Measurements from ENCODE around the gene TUBA3D. TPM values are rescaled to one million over a fixed set of nuclear protein-coding genes. Genes with fewer than 3 reads are reported as not detected.
"Not testable (repeated sequence)": the region's sequence is repeated elsewhere in the genome, so short reads cannot be mapped to it uniquely, and the experiment has no call there.

Gene TUBA3D
- total and polyA plus RNA-seq, 2 experiments from 2014 or later = not detected

- H3K27ac ChIP-seq; H3K4me1 ChIP-seq (ENCODE audit: insufficient read depth); H3K36me3 ChIP-seq (ENCODE audit: low read depth); H3K4me2 ChIP-seq (ENCODE audit: unreplicated experiment); H2AFZ ChIP-seq; H3K9me2 ChIP-seq (ENCODE audit: insufficient read depth); H3K9me3 ChIP-seq (ENCODE audit: low read depth); H3F3A ChIP-seq (ENCODE audit: insufficient read depth); in situ Hi-C loops (cut with MboI); H4K20me1 ChIP-seq (ENCODE audit: insufficient read depth); H3K9ac ChIP-seq; H3K4me3 ChIP-seq; DNase-seq; H3K27me3 ChIP-seq (replicated peaks; ENCODE audit: insufficient read depth): not testable (repeated sequence)
- 69 to 72% methylated on average over 7 of the region's 7 CpGs for WGBS, 2 experiments (ENCODE audit: low coverage in 1 of 2, low lambda C conversion rate in 2 of 2, missing lambda C conversion rate in 2 of 2)
- H3K79me2 ChIP-seq (ENCODE audit: insufficient read depth) = peaks cover 11% of the 10 kb centered on the region
Observed at GRCh38 chr2:131504082-131504750, 28.3 kb downstream of the TUBA3D start.

DNA sequence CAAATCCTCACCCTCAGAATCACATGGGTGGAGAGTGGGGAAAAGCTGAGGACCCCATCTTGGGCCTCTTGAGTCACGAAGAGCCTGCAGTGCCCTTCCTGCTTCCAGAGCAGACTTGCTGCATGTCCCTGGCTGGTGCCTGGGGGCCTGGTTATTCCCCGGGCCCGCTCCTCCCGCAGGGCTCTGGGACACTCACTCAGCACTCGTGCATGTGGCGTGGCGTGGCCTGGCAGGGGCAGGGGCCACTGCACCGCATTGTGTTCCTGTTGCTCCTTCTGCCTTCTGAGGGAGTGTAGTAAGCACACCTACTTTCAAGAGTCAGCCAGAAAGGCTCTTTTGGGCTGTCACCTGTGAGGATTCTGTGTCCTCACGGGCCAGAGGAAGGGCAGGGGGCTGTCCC lies 33.7 kb downstream of the TUBA3D start:
- H3K4me1 ChIP-seq (ENCODE audit: insufficient read depth) = no peaks in the 10 kb centered on the region
- no peak for DNase-seq
- no peaks in the 10 kb centered on the region for H3K9me2 ChIP-seq (ENCODE audit: insufficient read depth)
- no peaks in the 10 kb centered on the region for H4K20me1 ChIP-seq (ENCODE audit: insufficient read depth)
- H3K36me3 ChIP-seq (ENCODE audit: low read depth) = no peaks in the 10 kb centered on the region; the same call in 1 of the 2 replicates
- no peak overlapping the region for H3K9ac ChIP-seq
- WGBS, 2 experiments (ENCODE audit: low coverage in 1 of 2, low lambda C conversion rate in 2 of 2, missing lambda C conversion rate in 2 of 2) = 89 to 93% methylated on average over 9 of the region's 9 CpGs
- H2AFZ ChIP-seq = no peak overlapping the region
- H3F3A ChIP-seq (ENCODE audit: insufficient read depth) = no peaks in the 10 kb centered on the region
- H3K79me2 ChIP-seq (ENCODE audit: insufficient read depth) = no peaks in the 10 kb centered on the region
- H3K9me3 ChIP-seq (ENCODE audit: low read depth) = no peaks in the 10 kb centered on the region
- no peak overlapping the region for H3K27ac ChIP-seq
- TF ChIP-seq EZH2 (IDR thresholded peaks at IDR 0.05; ENCODE audit: insufficient read depth, poor library complexity, severe bottlenecking) = no peak
- no peak for TF ChIP-seq EZH2phosphoT487 (IDR thresholded peaks at IDR 0.05; ENCODE audit: insufficient read depth, low read depth)
- no peak overlapping the region for H3K4me3 ChIP-seq
- no peak overlapping the region for H3K4me2 ChIP-seq (ENCODE audit: unreplicated experiment)
- H3K27me3 ChIP-seq (replicated peaks; ENCODE audit: insufficient read depth) = no peaks in the 10 kb centered on the region
- in situ Hi-C loops (cut with MboI) = no loop called here

DNA sequence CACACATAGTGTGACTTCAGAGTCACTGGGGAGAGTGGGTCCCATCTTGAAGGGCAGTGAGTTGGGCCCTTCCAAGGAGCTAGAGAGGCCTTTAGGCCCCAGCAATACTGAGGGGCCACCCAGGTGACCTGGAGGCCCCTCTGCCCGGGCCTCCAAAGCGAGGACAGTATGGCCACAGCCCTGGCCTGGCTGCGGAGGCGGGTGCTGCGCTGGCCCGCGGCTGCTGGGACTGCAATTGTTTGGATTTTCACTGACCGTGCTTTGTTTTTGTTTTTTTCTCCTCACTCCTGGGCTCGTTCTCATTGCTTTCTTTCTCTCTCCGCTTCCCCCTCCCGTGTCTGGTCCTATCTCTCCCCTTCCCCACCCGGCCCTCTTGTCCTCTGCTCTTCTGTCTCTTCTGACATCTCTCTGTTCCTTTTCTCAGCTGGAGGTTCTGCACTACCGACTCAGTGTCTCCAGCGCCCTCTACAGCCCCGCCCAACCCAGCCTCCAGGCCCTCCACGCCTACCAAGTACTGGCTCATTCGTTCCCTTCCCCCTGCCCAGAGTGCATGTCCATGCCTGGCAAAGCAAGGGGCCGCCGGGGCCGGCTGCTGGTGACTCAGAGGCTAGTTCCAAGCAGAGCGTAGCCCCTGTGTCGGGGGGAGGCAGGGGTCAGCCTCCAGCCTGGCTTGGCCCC lies 35.5 kb downstream of the TUBA3D start:
- H4K20me1 ChIP-seq (ENCODE audit: insufficient read depth); H3F3A ChIP-seq (ENCODE audit: insufficient read depth); H3K27me3 ChIP-seq (replicated peaks; ENCODE audit: insufficient read depth); H3K4me3 ChIP-seq; in situ Hi-C loops (cut with MboI); H3K9me2 ChIP-seq (ENCODE audit: insufficient read depth); H3K27ac ChIP-seq; H3K79me2 ChIP-seq (ENCODE audit: insufficient read depth); DNase-seq; H3K4me2 ChIP-seq (ENCODE audit: unreplicated experiment); H3K4me1 ChIP-seq (ENCODE audit: insufficient read depth); H3K9me3 ChIP-seq (ENCODE audit: low read depth); H2AFZ ChIP-seq; H3K9ac ChIP-seq; H3K36me3 ChIP-seq (ENCODE audit: low read depth): not testable (repeated sequence)
- 88 to 90% methylated on average over 14 to 20 of the region's 22 CpGs for WGBS, 2 experiments (ENCODE audit: low coverage in 1 of 2, low lambda C conversion rate in 2 of 2, missing lambda C conversion rate in 2 of 2)

- H3K79me2 ChIP-seq (ENCODE audit: insufficient read depth); H4K20me1 ChIP-seq (ENCODE audit: insufficient read depth); H3K27ac ChIP-seq; H3K9me3 ChIP-seq (ENCODE audit: low read depth); in situ Hi-C loops (cut with MboI); H3K4me1 ChIP-seq (ENCODE audit: insufficient read depth); H3K4me2 ChIP-seq (ENCODE audit: unreplicated experiment); H2AFZ ChIP-seq; DNase-seq; H3F3A ChIP-seq (ENCODE audit: insufficient read depth); H3K9me2 ChIP-seq (ENCODE audit: insufficient read depth); H3K4me3 ChIP-seq; H3K36me3 ChIP-seq (ENCODE audit: low read depth); H3K9ac ChIP-seq; H3K27me3 ChIP-seq (replicated peaks; ENCODE audit: insufficient read depth): not testable (repeated sequence)
- 75 to 79% methylated on average over 14 to 15 of the region's 17 CpGs for WGBS, 2 experiments (ENCODE audit: low coverage in 1 of 2, low lambda C conversion rate in 2 of 2, missing lambda C conversion rate in 2 of 2)
Observed at GRCh38 chr2:131511969-131512870, 36.3 kb downstream of the TUBA3D start.

DNA sequence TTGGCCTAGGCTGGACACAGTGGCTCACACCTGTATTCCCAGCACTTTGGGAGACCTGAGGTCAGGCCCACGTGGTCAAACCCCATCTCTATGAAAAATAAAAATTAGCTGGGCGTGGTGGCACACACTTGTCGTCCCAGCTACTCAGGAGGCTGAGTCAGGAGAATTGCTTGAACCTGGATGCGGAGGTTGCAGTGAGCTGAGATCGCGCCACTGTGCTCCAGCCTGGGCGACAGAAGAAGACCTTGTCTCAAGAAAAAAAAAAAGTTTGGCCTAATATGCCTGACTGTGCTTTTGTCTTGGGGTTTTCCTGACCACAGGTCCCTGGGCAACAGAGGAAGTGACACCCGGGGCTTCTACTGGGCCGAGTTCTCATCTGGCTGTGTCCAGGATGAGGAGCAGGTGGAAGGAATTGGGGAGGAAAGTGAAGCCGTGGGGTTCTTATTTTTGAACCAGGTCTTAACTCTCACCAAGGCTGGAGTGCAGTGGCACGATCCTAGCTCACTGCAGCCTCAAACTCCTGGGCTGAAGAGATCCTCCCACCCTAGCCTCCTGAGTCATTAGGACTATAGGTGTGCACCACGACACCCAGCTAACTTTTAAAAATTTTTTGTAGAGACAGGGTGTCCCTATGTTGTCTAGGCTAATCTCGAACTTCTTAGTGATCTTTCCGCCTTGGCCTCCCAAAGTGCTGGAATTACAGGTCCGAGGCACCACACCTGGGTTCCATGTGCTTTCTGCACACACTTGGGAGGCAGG lies 38.7 kb downstream of the TUBA3D start:
- H3K27me3 ChIP-seq (replicated peaks; ENCODE audit: insufficient read depth); H3K4me1 ChIP-seq (ENCODE audit: insufficient read depth); DNase-seq; H4K20me1 ChIP-seq (ENCODE audit: insufficient read depth); in situ Hi-C loops (cut with MboI); H2AFZ ChIP-seq; H3K27ac ChIP-seq; H3K79me2 ChIP-seq (ENCODE audit: insufficient read depth); H3K4me2 ChIP-seq (ENCODE audit: unreplicated experiment); H3K9me2 ChIP-seq (ENCODE audit: insufficient read depth); H3K9ac ChIP-seq; H3K4me3 ChIP-seq; H3K36me3 ChIP-seq (ENCODE audit: low read depth); H3K9me3 ChIP-seq (ENCODE audit: low read depth); H3F3A ChIP-seq (ENCODE audit: insufficient read depth): not testable (repeated sequence)
- 77% methylated on average over 15 of the region's 15 CpGs for WGBS, 2 experiments (ENCODE audit: low coverage in 1 of 2, low lambda C conversion rate in 2 of 2, missing lambda C conversion rate in 2 of 2)

DNA sequence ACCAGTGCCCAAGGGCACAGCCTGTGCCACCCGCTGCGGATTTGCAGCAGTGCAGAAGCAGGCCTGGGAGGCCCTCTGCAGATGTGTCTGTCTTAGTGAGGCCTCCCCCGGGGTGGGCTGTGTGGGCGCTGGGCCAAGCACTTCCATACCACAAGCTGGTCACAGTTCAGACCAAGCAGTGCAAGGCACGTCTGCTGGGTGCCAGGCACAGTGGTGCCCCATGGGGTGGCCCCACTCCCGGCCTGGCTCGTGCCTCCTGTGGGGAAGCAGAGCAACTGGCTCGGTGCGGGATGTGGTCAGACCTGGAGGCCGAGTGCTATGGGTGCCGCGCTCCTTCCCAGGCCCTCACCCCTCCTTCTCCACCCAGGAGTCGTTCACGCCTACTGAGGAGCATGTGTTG lies 39.3 kb downstream of the TUBA3D start:
- H3K27me3 ChIP-seq (replicated peaks; ENCODE audit: insufficient read depth); H4K20me1 ChIP-seq (ENCODE audit: insufficient read depth); H3K9ac ChIP-seq; H3K4me3 ChIP-seq; H3K36me3 ChIP-seq (ENCODE audit: low read depth); H3K9me2 ChIP-seq (ENCODE audit: insufficient read depth); H2AFZ ChIP-seq; H3K4me2 ChIP-seq (ENCODE audit: unreplicated experiment); H3K9me3 ChIP-seq (ENCODE audit: low read depth); H3K27ac ChIP-seq; H3F3A ChIP-seq (ENCODE audit: insufficient read depth); in situ Hi-C loops (cut with MboI); DNase-seq; H3K4me1 ChIP-seq (ENCODE audit: insufficient read depth); H3K79me2 ChIP-seq (ENCODE audit: insufficient read depth): not testable (repeated sequence)
- WGBS, 2 experiments (ENCODE audit: low coverage in 1 of 2, low lambda C conversion rate in 2 of 2, missing lambda C conversion rate in 2 of 2) = 80 to 87% methylated on average over 11 to 12 of the region's 14 CpGs
